NCI-H1105 (cell line): ENCODE measurements around the gene OR52K1.
"Not testable (repeated sequence)": the region's sequence is repeated elsewhere in the genome, so short reads cannot be mapped to it uniquely, and the experiment has no call there.

Experiments used
- DNase-seq: peaks from one replicate; lab custom pipeline; 2025; lab: John Stamatoyannopoulos, UW

The OR52K1 gene

DNA sequence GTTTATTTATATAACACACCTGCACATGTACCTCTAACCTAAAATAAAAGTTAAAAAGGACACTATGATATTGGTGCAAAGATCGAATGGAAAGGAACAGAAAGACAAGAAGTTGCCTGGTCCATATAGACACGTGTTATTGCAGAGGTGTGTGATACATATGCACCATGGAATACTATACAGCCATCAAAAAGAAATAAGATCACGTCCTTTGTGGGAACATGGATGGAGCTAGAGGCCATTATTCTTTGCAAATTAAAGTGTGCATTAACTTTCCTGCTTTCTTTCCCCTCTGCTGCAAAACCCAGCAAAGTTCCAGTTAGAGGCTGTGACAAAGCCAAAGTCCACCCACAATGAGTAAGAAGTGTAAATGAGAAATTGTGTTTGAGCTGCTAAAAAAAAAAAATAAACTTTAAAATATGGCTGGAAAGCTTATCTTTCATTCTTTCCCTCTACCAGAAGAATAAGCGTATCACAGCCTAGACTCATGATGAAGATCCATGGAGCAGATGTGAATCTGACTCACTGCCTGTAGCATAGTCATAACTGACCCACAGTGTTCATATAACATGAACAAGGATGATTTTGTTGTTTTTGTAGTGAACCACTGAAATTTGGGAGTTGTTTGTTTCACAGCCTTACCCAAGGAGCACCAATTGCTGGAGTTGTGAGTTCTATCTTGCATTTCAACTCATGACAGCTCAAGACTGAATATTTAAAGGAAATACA is 9.6 kb downstream of the OR52K1 start:
- no peak for DNase-seq

DNA sequence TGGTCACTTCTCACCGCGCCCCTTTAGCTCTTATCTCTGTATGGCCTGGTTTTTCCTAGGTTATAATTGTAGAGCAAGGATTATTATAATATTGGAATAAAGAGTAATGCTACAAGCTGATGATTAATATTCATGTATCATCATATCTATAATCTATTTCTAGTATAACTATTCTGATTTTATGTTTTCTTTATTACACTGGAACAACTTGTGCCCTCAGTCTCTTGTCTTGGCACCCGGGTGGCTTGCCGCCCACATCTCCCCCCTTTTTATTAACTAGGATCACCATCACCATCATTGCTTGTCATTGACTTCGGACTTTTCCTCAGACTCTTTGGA is 11.0 kb downstream of the OR52K1 start:
- DNase-seq, result no peak

- no peak for DNase-seq
Measured at GRCh38 chr11:4495487-4495886, 13.0 kb downstream of the OR52K1 start.

DNA sequence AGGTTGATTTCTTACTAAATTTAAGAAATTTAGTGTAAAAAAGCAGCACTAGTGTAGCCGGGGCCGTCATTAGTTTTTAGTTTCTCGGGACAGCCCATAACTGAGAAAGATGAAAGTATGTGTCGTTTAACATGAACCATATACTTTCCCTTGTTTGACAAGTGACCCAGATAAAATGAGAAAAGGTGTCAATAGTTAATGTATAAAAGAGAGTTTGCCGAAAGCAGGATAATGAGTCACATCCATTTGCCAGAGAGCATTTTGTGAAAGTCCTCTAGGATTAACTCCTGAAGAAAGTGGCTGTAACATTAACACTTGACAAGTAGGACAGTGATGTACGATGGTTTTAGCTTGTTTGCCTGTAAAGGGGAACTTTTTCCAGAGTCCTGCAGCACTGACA is 13.5 kb downstream of the OR52K1 start:
- no peak for DNase-seq

DNA sequence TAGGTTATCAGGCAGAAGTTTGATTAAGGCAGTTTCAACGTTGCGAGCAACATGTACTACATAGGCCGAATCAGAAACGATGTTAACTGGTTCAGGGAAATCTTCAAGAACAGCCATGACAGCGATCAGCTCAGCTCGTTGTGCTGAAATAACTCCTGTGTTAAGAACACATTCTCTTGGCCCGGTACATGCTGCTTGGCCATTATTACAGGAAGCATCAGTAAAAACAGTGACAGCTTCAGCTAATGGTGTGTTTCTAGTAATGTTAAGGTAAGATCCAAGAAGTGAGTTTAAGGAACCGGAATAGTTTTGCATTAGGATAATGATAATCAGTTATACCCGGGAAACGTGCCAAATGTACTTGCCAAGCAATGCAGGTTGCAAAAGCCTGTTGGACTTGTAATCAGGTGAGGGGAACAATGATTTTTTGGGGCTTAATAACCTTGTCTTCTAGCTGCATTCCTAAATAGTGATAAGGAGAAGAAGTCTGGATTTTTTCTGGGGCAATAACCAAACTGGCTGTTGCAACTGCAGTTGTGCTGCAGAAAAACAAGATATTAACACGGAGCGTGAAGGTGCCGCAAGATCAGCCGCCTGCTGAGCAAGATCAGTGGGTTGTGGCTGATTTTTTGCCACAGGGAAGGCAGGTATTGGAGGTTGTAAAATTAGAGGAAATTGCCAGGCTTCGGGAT is 14.3 kb downstream of the OR52K1 start:
- DNase-seq, result peak; percentile 13

- DNase-seq, result peak; percentile 78
Measured at GRCh38 chr11:4508886-4509285, 26.4 kb downstream of the OR52K1 start.

DNA sequence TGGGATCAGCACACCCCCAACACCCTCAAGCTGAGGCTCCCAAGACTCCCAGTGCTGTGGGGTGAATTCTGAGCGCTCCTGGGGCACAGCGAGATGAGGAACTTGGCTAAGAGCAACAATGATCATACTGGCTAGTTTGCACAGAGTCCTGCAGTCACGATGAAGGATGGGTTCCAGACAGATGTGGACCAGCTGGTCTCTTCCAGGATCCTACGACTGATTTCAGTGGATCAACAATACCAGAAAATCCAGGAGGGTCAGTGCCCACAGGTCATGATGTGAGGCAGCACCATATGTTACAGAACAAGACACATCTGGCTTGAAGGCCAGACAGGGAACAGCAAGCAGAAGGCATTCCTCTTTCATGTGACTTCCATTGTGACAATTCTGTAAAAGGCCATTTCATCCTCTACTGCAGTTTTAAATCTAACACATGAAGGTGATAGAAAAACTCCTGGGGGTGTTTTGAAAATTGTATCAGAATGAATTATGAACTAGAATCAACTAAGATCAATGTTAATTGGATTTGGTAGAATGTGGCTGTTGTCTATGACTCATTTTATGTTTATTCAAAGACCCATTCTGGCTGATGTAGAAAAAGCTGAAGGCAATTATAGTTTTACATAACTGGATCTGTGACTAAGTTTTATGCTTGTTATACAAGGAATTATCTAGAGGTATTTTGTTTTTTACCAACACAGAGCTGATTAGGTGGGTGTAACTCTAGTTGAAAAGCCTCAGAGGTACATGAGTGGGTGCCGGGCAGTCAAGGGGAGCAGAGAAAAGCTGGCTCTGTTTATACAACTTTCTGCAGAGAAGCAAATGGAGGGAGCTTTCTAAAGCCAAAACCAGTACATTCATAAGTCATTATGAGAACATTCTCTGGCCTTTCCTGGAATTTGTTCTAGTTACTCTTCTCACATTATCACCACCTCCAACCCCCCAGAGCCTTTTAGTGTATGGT is 29.1 kb downstream of the OR52K1 start:
- DNase-seq, result no peak

- no peak for DNase-seq
Measured at GRCh38 chr11:4514196-4514595, 31.8 kb downstream of the OR52K1 start.

GRCh38 chr11:4522339-4522738 is 39.9 kb downstream of the OR52K1 start:
- no peak for DNase-seq

- DNase-seq, result no peak
Measured at GRCh38 chr11:4522752-4523151, 40.3 kb downstream of the OR52K1 start.

GRCh38 chr11:4523666-4524065 is 41.2 kb downstream of the OR52K1 start:
- DNase-seq, result no peak

GRCh38 chr11:4527926-4528325 is 45.5 kb downstream of the OR52K1 start:
- DNase-seq, result no peak

GRCh38 chr11:4531686-4532085 is 49.2 kb downstream of the OR52K1 start:
- DNase-seq, result not testable (repeated sequence)

GRCh38 chr11:4539603-4540219 is 57.3 kb downstream of the OR52K1 start:
- DNase-seq, result peak; percentile 2

GRCh38 chr11:4541071-4541470 is 58.6 kb downstream of the OR52K1 start:
- no peak for DNase-seq
